GM10847 (cell line): ENCODE results near the gene TMEM184C.

ENCODE experiments used
- POLR2A ChIP-seq: IDR thresholded peaks from 2 replicates; pipeline ENCODE4 v1.6.1; 2011; ENCODE audit not compliant: insufficient read length; ENCODE audit errors: extremely low read depth

The TMEM184C gene

GRCh38 chr4:147629783-147630730 is 12.9 kb downstream of the TMEM184C start:
- no peak for TF ChIP-seq POLR2A

- no peak for TF ChIP-seq POLR2A
These were observed 15.9 kb downstream of the TMEM184C start for GRCh38 chr4:147633113-147633512.

- no peak for TF ChIP-seq POLR2A
These were observed 16.4 kb downstream of the TMEM184C start for GRCh38 chr4:147633643-147634042.

DNA sequence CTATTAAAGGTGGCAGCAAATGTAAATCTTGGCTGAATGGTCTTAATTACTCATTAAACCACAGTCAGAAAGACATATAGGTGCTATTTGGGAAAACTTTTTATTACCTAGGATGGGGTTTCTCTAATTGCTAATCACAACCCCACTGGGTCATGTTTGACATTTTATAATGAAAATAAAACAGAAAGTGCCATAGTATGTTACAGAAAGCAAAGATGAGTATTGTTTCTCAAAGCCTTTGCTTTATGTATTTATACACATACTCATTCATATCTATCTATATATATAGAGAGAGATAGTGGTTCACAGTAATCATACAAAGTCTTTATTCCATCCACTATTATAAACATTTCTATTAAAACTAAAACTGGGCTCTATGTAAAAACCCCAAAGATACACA is 18.2 kb downstream of the TMEM184C start:
- TF ChIP-seq POLR2A, result no peak

DNA sequence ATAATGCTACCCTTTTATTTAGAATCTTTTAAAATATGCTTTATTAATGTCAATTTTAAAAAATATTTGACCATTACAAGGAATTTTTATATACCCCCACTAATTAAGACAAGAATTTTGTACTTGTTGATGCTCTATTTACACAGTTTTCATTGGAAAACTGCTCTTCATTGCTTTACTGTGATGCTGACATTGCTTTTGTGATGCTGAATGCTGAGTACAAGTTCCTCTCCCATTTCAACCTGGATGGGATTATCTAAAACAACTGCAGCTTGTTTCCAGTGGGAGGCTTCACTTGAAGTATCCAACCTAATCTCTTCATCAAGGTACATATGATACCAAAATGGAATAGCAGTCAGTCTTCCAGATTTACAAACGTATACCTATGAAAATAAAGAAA is 21.2 kb downstream of the TMEM184C start:
- TF ChIP-seq POLR2A, result no peak

DNA sequence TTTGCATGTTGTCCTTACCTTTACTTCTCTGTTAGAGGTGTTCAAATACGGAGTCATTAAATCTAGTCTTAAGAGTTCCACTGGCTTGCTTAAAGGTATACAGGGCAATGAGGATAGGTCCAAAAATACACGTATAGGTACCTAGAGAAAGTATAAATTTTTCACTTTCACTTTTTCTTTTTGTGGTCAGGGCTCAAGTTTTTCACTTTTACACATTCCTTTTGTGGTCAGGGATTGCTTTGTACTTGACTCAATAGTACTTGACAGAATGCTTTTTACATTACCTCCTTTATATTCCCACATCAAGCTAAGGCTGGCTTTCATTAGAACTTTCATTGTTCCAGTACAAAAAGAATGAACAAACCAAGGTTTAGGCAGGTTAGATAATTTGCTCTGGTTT is 21.7 kb downstream of the TMEM184C start:
- no peak for TF ChIP-seq POLR2A

- no peak for TF ChIP-seq POLR2A
These were observed 22.2 kb downstream of the TMEM184C start for GRCh38 chr4:147639388-147639787.

- TF ChIP-seq POLR2A, result no peak
These were observed 23.1 kb downstream of the TMEM184C start for GRCh38 chr4:147640331-147640730.

GRCh38 chr4:147643616-147644015 is 26.4 kb downstream of the TMEM184C start:
- no peak for TF ChIP-seq POLR2A

GRCh38 chr4:147644471-147644870 is 27.3 kb downstream of the TMEM184C start:
- TF ChIP-seq POLR2A, result no peak

GRCh38 chr4:147645099-147645498 is 27.9 kb downstream of the TMEM184C start:
- no peak for TF ChIP-seq POLR2A

DNA sequence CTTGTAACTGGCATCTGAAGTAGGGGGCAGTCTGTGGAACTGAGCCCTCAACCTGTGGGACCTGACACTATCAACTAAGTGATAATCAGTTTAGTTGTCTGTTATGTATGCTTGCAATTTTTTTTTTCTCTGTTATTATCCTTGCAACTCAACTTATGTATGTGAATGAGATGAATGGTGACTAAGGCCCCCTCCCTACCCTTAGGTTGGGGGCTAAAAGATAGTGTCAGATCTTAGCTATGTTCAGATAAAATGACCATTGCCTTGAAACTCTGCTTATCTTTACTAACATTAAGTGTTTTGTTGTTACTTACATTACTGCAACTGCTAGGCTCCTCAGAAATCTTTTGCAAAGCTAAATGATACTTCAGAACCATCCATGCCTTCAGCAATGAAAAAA is 31.5 kb downstream of the TMEM184C start:
- no peak for TF ChIP-seq POLR2A

DNA sequence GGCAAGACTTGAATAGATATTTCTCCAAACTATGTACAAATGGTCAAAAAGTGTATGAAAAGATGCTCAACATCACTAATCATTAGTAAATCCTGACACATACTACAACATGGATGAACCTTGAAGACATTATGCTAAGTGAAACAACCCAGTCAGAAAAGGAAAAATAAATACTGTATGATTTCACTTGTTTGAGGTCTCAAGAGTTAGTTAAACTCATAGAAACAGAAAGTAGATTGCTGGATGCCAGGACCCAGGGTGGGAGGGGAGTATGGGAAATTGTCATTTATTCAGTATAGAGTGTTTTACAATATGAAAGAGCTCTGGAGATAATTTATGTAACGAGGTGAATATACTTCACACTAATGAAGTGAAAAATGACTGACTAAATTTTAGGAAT is 34.4 kb downstream of the TMEM184C start:
- no peak for TF ChIP-seq POLR2A

DNA sequence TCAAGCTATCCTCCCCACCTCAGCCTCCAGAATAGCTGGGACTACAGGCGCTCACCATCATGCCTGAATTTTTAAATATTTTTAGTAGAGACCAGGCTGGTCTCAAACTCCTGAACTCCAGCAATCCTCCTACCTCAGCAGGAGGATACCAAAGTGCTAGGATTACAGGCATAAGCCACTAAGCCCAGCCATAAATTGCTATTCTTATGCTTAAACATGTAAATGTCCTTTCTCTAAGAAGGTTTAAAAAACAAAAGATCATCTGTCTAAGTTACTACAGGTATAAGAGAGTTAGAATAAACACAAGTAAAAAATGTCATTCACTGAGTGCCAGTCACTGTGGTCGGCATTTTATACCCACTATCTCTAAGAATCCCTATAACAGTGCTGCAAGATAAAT is 38.4 kb downstream of the TMEM184C start:
- no peak for TF ChIP-seq POLR2A

DNA sequence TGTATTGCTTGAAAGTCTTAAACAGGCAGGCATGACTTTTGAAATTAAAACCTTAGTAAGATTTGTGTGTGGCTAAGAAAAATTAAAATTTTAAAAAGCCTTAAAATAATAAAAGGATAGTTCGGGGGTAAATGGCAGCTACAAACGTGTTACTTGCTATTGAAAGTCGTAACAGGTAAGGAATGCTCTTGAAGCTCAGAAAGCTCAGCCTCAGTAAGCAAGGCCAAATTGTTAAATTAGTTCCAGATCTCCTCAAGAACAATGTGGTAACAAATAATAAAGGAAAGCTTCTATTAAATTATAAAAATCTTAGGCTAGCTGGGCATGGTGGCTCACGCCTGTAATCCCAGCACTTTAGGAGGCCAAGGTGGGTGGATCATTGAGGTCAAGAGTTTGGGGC is 41.3 kb downstream of the TMEM184C start:
- no peak for TF ChIP-seq POLR2A

- TF ChIP-seq POLR2A, result no peak
These were observed 56.9 kb downstream of the TMEM184C start for GRCh38 chr4:147674073-147674472.

DNA sequence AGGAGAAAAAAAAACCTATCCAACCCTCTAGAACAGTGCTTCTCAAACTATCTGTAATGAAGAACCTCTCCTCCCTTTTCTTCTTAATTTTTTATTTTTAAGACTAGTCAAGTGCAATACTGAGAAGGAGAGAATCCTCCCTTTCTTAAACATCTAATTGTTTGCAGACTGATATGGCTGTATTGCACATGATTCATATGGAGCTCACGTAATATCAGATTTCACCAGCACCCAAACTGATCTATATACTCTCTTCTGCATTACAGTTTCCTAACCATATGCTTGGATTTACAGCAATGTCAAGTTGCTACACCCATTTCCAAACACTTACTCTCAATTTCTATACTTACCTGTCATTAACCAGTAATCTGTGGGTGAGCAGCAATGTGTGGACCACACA is 57.3 kb downstream of the TMEM184C start:
- no peak for TF ChIP-seq POLR2A
